Activated CD4-positive, alpha-beta T cell treated with anti-CD3 and anti-CD28 coated beads, Interleukin-2, amount 50 U/mL, for 1 hour (primary cell): ENCODE results near the gene KLHL25.
"Not testable (repeated sequence)": the region's sequence is repeated elsewhere in the genome, so short reads cannot be mapped to it uniquely, and the experiment has no call there.

ENCODE experiments used
- DNase-seq: peaks from one replicate; pipeline ENCODE4 v3.0.0-alpha.2; 2020

The KLHL25 gene

GRCh38 chr15:85794598-85795336 lies at the start of gene KLHL25:
Gene KLHL25, minus strand, starts transcription at chr15:85794925. Its CDS starts 25,115 bp downstream, at chr15:85769810.
- DNase-seq: peak; percentile 90

GRCh38 chr15:85840802-85841152 lies 46.1 kb upstream of the KLHL25 start:
- no peak for DNase-seq

- peak; percentile 77 for DNase-seq
Measured at GRCh38 chr15:85840079-85840801, 45.5 kb upstream of the KLHL25 start.

- DNase-seq: no peak
Measured at GRCh38 chr15:85839643-85840042, 44.9 kb upstream of the KLHL25 start.

- no peak for DNase-seq
Measured at GRCh38 chr15:85838655-85839054, 43.9 kb upstream of the KLHL25 start.

- no peak for DNase-seq
Measured at GRCh38 chr15:85837881-85838280, 43.2 kb upstream of the KLHL25 start.

- DNase-seq: no peak
Measured at GRCh38 chr15:85837011-85837433, 42.3 kb upstream of the KLHL25 start.

GRCh38 chr15:85834651-85835050 lies 39.9 kb upstream of the KLHL25 start:
- DNase-seq: no peak

- DNase-seq: no peak
Measured at GRCh38 chr15:85832394-85832793, 37.7 kb upstream of the KLHL25 start.

- peak; percentile 25 for DNase-seq
Measured at GRCh38 chr15:85831415-85832113, 36.8 kb upstream of the KLHL25 start.

- not testable (repeated sequence) for DNase-seq
Measured at GRCh38 chr15:85829754-85830153, 35.0 kb upstream of the KLHL25 start.

GRCh38 chr15:85828874-85829273 lies 34.1 kb upstream of the KLHL25 start:
- no peak for DNase-seq

- no peak for DNase-seq
Measured at GRCh38 chr15:85828126-85828525, 33.4 kb upstream of the KLHL25 start.

GRCh38 chr15:85826756-85827515 lies 32.2 kb upstream of the KLHL25 start:
- no peak for DNase-seq

GRCh38 chr15:85825719-85826118 lies 31.0 kb upstream of the KLHL25 start:
- DNase-seq: no peak

GRCh38 chr15:85825118-85825517 lies 30.4 kb upstream of the KLHL25 start:
- DNase-seq: no peak

- no peak for DNase-seq
Measured at GRCh38 chr15:85821545-85821944, 26.8 kb upstream of the KLHL25 start.

- no peak for DNase-seq
Measured at GRCh38 chr15:85819938-85820337, 25.2 kb upstream of the KLHL25 start.

GRCh38 chr15:85813234-85813633 lies 18.5 kb upstream of the KLHL25 start:
- DNase-seq: no peak

GRCh38 chr15:85810075-85810474 lies 15.3 kb upstream of the KLHL25 start:
- DNase-seq: no peak

- no peak for DNase-seq
Measured at GRCh38 chr15:85805420-85805819, 10.7 kb upstream of the KLHL25 start.

GRCh38 chr15:85804481-85805170 lies 9.9 kb upstream of the KLHL25 start:
- no peak for DNase-seq
